MM.1S (cell line): ENCODE results near the gene CDON.

Experiments
- DNase-seq: peaks from one replicate; pipeline ENCODE4 v3.0.0-alpha.2; 2015
- H2AFZ ChIP-seq: fragments of 300-600 bp; sonication (generic); 2 replicates; pipeline ENCODE4 v1.6.0; 2016; ENCODE audit warnings: antibody characterized with exemption, low read length
- H3F3A ChIP-seq: fragments of 300-600 bp; sonication (generic); 2 replicates; pipeline ENCODE4 v1.6.1; 2016; ENCODE audit warnings: mild to moderate bottlenecking, antibody characterized with exemption, low read length, moderate library complexity, mixed read lengths; ENCODE audit not compliant: insufficient read depth
- H3K27ac ChIP-seq: fragments of 300-600 bp; sonication (generic); 2 replicates; pipeline ENCODE4 v1.5.1; 2016; ENCODE audit warnings: mild to moderate bottlenecking, low read length
- H3K27me3 ChIP-seq: fragments of 300-600 bp; sonication (generic); replicated peaks from 2 replicates; pipeline ENCODE4 v1.6.0; 2016; ENCODE audit warnings: low read length; ENCODE audit not compliant: insufficient read depth
- H3K36me3 ChIP-seq: fragments of 300-600 bp; sonication (generic); replicated peaks from 2 replicates; pipeline ENCODE4 v1.6.1; 2016; ENCODE audit warnings: mild to moderate bottlenecking, low read length, mixed read lengths; ENCODE audit not compliant: insufficient read depth
- H3K4me1 ChIP-seq: fragments of 300-600 bp; sonication (generic); 2 replicates; pipeline ENCODE4 v1.6.1; 2016; ENCODE audit warnings: low read length, mixed read lengths
- H3K4me2 ChIP-seq: fragments of 300-600 bp; sonication (generic); 2 replicates; pipeline ENCODE4 v1.6.0; 2016; ENCODE audit warnings: low read depth, low read length
- H3K4me3 ChIP-seq: fragments of 300-600 bp; sonication (generic); 2 replicates; pipeline ENCODE4 v1.5.1; 2016; ENCODE audit warnings: low read length, mixed read lengths
- H3K79me2 ChIP-seq: fragments of 300-600 bp; sonication (generic); 2 replicates; pipeline ENCODE4 v1.6.1; 2016; ENCODE audit warnings: mixed run types, low read length, mixed read lengths
- H3K9ac ChIP-seq: fragments of 300-600 bp; sonication (generic); 2 replicates; pipeline ENCODE4 v1.6.1; 2016; ENCODE audit warnings: low read length, mixed read lengths
- H3K9me2 ChIP-seq: fragments of 300-600 bp; sonication (generic); replicated peaks from 2 replicates; pipeline ENCODE4 v1.6.1; 2016; ENCODE audit warnings: mild to moderate bottlenecking, low read length, mixed read lengths; ENCODE audit not compliant: insufficient read depth
- H3K9me3 ChIP-seq: fragments of 300-600 bp; sonication (generic); replicated peaks from 2 replicates; pipeline ENCODE4 v1.6.1; 2016; ENCODE audit warnings: mild to moderate bottlenecking, low read length, mixed read lengths; ENCODE audit not compliant: insufficient read depth
- H4K20me1 ChIP-seq: fragments of 300-600 bp; sonication (generic); 2 replicates; pipeline ENCODE4 v1.6.1; 2016; ENCODE audit warnings: mild to moderate bottlenecking, low read length, moderate library complexity, mixed read lengths; ENCODE audit not compliant: insufficient read depth
- EZH2 ChIP-seq: fragments of 300-600 bp; sonication (generic); optimal IDR thresholded peaks from 2 replicates; pipeline ENCODE3; 2017; ENCODE audit warnings: low read depth, mild to moderate bottlenecking, antibody characterized with exemption, low read length, mixed read lengths
- EZH2phosphoT487 ChIP-seq: fragments of 300-600 bp; sonication (generic); IDR thresholded peaks from 2 replicates; pipeline ENCODE4 v1.6.1; 2018; ENCODE audit warnings: antibody characterized with exemption, low read length
- TF ChIP-seq, protein P1 (sequence below): fragments of 300-600 bp; sonication (generic); IDR thresholded peaks from 2 replicates; pipeline ENCODE4 v1.5.1; 2016; ENCODE audit warnings: antibody characterized with exemption, low read length, mixed read lengths

CDON gene

DNA sequence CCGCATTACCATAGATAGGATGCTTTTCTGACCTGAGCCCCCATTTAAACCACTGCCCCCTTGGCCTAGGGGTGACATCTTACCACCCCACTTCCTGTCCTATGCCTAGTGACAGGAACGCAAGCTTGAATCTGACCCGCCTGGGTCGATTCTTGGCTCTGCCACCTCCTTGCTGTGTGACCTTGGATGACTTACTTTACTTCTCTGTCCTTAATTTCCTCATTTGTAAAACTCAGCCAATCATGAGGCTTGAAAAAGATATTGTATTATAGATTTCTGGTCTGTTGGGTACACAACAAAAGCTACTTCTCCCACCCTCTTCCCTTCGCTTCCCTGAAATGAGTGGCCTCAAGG is 39.2 kb upstream of the CDON start:
- H3F3A ChIP-seq = no peaks in the 10 kb centered on the region
- no peaks in the 10 kb centered on the region for H4K20me1 ChIP-seq
- no peak overlapping the region for H2AFZ ChIP-seq
- no peak overlapping the region for H3K4me3 ChIP-seq
- peaks cover 21% of the 10 kb centered on the region for H3K4me1 ChIP-seq
- H3K9me3 ChIP-seq = no peaks in the 10 kb centered on the region
- no peaks in the 10 kb centered on the region for H3K36me3 ChIP-seq
- H3K27me3 ChIP-seq = no peaks in the 10 kb centered on the region
- no peak overlapping the region for H3K4me2 ChIP-seq
- DNase-seq = no peak
- H3K27ac ChIP-seq = no peak overlapping the region
- H3K79me2 ChIP-seq = no peaks in the 10 kb centered on the region
- no peak overlapping the region for H3K9ac ChIP-seq
- no peaks in the 10 kb centered on the region for H3K9me2 ChIP-seq
- TF ChIP-seq, protein P1, sequence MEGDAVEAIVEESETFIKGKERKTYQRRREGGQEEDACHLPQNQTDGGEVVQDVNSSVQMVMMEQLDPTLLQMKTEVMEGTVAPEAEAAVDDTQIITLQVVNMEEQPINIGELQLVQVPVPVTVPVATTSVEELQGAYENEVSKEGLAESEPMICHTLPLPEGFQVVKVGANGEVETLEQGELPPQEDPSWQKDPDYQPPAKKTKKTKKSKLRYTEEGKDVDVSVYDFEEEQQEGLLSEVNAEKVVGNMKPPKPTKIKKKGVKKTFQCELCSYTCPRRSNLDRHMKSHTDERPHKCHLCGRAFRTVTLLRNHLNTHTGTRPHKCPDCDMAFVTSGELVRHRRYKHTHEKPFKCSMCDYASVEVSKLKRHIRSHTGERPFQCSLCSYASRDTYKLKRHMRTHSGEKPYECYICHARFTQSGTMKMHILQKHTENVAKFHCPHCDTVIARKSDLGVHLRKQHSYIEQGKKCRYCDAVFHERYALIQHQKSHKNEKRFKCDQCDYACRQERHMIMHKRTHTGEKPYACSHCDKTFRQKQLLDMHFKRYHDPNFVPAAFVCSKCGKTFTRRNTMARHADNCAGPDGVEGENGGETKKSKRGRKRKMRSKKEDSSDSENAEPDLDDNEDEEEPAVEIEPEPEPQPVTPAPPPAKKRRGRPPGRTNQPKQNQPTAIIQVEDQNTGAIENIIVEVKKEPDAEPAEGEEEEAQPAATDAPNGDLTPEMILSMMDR = no peak
- TF ChIP-seq EZH2 (no peak), EZH2phosphoT487 (no peak)

DNA sequence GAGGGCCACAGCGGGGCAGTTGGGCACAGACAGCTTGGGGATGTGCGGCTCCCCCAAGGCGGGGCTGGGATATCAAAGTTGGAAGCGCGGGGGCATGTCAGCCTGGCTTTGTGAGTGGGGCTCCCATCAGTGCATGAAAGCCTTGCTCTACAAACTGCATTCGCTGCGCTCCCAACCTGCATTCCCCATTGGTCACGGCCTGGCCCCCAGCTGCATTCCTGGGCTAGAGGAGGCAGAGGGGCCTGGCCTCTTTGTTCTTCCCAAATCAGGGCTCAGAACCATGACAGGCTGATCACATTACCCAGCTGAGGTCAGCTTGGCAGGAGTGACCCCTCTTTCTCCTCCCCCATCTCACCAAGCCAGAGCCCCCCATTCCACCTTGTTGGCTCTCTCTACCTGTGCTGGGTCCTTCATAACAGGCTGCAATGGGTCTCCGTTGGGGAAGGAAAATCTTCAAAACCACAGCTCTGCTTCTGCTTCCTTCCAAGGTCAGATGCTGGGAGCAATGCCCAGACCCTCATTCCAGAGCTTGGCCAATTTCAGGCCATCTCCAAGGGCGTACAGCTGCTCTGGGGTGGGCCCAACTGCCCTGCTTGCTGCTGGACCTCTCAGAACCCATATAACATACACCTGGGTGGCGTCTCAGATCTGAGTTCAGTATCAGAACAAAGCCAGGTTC is 38.7 kb upstream of the CDON start:
- Histone ChIP-seq H3K9me3 (no peaks in the 10 kb centered on the region), H3K36me3 (no peaks in the 10 kb centered on the region), H2AFZ (no peak overlapping the region), H3K9me2 (no peaks in the 10 kb centered on the region), H3K4me2 (no peak overlapping the region), H4K20me1 (no peaks in the 10 kb centered on the region), H3K27ac (no peak overlapping the region), H3K4me1 (peaks cover 21% of the 10 kb centered on the region), H3K27me3 (no peaks in the 10 kb centered on the region), H3F3A (no peaks in the 10 kb centered on the region), H3K9ac (no peak overlapping the region), H3K79me2 (no peaks in the 10 kb centered on the region), H3K4me3 (no peak overlapping the region)
- TF ChIP-seq, protein P1 = no peak
- TF ChIP-seq EZH2 (no peak), EZH2phosphoT487 (no peak)
- DNase-seq = no peak

DNA sequence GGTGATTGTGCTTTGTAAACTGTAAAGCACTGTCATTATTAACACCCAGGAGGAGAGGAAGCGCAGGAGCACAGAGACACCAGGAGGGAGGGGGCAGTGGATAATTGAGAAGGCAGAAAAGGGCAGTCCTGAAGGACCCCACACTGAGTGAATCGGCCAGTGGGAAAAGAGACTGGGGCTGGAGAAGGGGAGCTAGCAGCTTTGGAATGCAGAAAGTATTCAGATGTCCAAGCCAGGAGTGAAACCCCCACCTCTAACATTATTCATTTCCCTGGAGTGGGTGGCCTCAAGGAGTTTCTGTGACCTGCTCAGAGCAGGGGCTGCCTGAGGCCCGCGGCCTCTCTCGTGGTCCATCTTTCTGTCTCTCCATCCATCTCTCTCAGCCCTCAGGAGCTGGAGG is 38.0 kb upstream of the CDON start:
- no peak for DNase-seq
- Histone ChIP-seq H3K4me3 (no peak overlapping the region), H4K20me1 (no peaks in the 10 kb centered on the region), H3F3A (no peaks in the 10 kb centered on the region), H3K9me2 (no peaks in the 10 kb centered on the region), H3K9me3 (no peaks in the 10 kb centered on the region), H3K79me2 (no peaks in the 10 kb centered on the region), H3K9ac (no peak overlapping the region), H3K36me3 (no peaks in the 10 kb centered on the region), H3K27ac (no peak overlapping the region), H2AFZ (peak overlapping the region; percentile 10; the same call in 1 of the 2 replicates), H3K4me2 (no peak overlapping the region), H3K4me1 (peaks cover 21% of the 10 kb centered on the region), H3K27me3 (no peaks in the 10 kb centered on the region)
- no peak for TF ChIP-seq EZH2
- TF ChIP-seq EZH2phosphoT487 = no peak
- TF ChIP-seq, protein P1 = no peak
